Daoy (cell line): ENCODE results near the gene SCAP. TPM values are rescaled to one million over a fixed set of nuclear protein-coding genes. Genes with fewer than 3 reads are reported as not detected.
A peak's percentile ranks its signal among the peaks of the same experiment; 100 is the strongest.
"Not testable (repeated sequence)": the region's sequence is repeated elsewhere in the genome, so short reads cannot be mapped to it uniquely, and the experiment has no call there.

Source experiments
- DNase-seq: peaks from one replicate; pipeline ENCODE4 v3.0.0-alpha.2; 2015; ENCODE audit warnings: low read depth
- total RNA-seq: library from RNA; depleted of rRNA; stranded (reverse); fragments of >200 nt; shearing (Covaris generic); gene quantifications from 2 replicates; pipeline ENCODE4 v1.2.3, GENCODE V29; 2014

The SCAP gene
- total RNA-seq, 1 experiment from 2014 or later = 32.6 TPM

- no peak for DNase-seq
Observed at GRCh38 chr3:47394881-47395280, 80.9 kb downstream of the SCAP start.

- DNase-seq = no peak
Observed at GRCh38 chr3:47394140-47394870, 81.4 kb downstream of the SCAP start.

GRCh38 chr3:47392933-47393332, 82.8 kb downstream of the SCAP start:
- no peak for DNase-seq

GRCh38 chr3:47385796-47386195, 89.9 kb downstream of the SCAP start:
- no peak for DNase-seq

- no peak for DNase-seq
Observed at GRCh38 chr3:47385007-47385406, 90.7 kb downstream of the SCAP start.

- DNase-seq = no peak
Observed at GRCh38 chr3:47384425-47384824, 91.3 kb downstream of the SCAP start.

GRCh38 chr3:47381317-47382157, 94.2 kb downstream of the SCAP start:
- peak; percentile 89 for DNase-seq

GRCh38 chr3:47380601-47381316, 95.0 kb downstream of the SCAP start, which contains the start of gene PTPN23:
PTPN23 (plus strand) TSS chr3:47381021; CDS start chr3:47381097, 76 bp downstream.
- DNase-seq = peak; percentile 98

- no peak for DNase-seq
Observed at GRCh38 chr3:47380026-47380600, 95.6 kb downstream of the SCAP start.

GRCh38 chr3:47379411-47379899, 96.3 kb downstream of the SCAP start:
- no peak for DNase-seq

GRCh38 chr3:47378869-47379268, 96.9 kb downstream of the SCAP start:
- no peak for DNase-seq

- no peak for DNase-seq
Observed at GRCh38 chr3:47377186-47377585, 98.6 kb downstream of the SCAP start.

GRCh38 chr3:47376393-47376792, 99.3 kb downstream of the SCAP start:
- no peak for DNase-seq

GRCh38 chr3:47374587-47374986, 101.2 kb downstream of the SCAP start:
- DNase-seq = no peak

GRCh38 chr3:47370887-47371697, 104.6 kb downstream of the SCAP start:
- DNase-seq = peak; percentile 12

- not testable (repeated sequence) for DNase-seq
Observed at GRCh38 chr3:47370020-47370419, 105.7 kb downstream of the SCAP start.

GRCh38 chr3:47367631-47368030, 108.1 kb downstream of the SCAP start:
- no peak for DNase-seq

GRCh38 chr3:47366833-47367232, 108.9 kb downstream of the SCAP start:
- DNase-seq = no peak

- DNase-seq = peak; percentile 66
Observed at GRCh38 chr3:47365213-47366153, 110.3 kb downstream of the SCAP start.
